DMS 273 (cell line): ENCODE measurements around the gene KIF15.

Experiments used
- DNase-seq: peaks from one replicate; lab custom pipeline; 2025; ENCODE audit not compliant: unreplicated experiment; lab: John Stamatoyannopoulos, UW

The KIF15 gene

GRCh38 chr3:44877333-44877732 lies 115.7 kb downstream of the KIF15 start:
- no peak for DNase-seq

- DNase-seq, result peak; percentile 10
Measured at GRCh38 chr3:44880284-44880683, 118.7 kb downstream of the KIF15 start.

- DNase-seq, result peak; percentile 4
Measured at GRCh38 chr3:44883213-44883955, 121.8 kb downstream of the KIF15 start.

DNA sequence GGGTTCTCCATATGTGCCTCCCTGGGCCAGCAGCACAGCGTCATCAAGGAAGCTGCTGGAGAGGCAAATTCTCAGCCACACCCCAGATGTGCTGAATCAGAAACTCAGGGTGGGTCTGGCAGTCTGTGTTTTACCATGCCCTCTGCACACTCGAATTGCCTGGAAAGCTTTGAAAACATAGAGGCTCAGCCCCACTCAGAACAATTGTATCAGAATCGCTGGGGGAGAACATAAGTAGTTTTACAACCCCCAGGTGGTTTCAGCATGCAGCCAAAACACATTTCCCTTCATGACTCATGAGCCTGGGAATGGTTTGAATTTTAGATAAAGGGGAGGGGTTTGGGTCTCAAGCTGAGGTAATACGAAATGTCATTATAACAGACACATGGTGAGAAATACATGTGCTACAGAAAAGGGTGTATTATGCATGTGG lies 122.4 kb downstream of the KIF15 start:
- peak; percentile 69 for DNase-seq

DNA sequence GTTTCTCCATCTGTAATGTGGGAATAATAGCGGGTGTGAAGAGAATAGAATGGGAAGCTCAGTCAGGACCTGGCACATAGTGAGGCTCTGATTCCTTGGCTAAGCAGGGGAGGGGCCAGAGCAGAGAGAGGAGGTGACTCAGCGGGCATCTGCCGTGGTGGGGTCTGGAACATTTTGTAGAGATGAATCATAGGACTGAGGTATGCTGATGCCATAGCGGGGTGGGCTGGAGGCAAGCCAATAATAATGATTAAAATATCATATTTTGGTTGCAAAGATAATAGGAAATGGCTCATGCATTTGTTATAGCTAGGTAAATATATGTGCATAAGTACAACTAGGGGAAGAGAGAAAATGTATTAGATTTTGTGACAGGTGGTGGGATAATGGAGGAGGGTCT lies 124.0 kb downstream of the KIF15 start:
- DNase-seq, result peak; percentile 58

GRCh38 chr3:44886561-44886960 lies 125.0 kb downstream of the KIF15 start:
- DNase-seq, result peak; percentile 9

DNA sequence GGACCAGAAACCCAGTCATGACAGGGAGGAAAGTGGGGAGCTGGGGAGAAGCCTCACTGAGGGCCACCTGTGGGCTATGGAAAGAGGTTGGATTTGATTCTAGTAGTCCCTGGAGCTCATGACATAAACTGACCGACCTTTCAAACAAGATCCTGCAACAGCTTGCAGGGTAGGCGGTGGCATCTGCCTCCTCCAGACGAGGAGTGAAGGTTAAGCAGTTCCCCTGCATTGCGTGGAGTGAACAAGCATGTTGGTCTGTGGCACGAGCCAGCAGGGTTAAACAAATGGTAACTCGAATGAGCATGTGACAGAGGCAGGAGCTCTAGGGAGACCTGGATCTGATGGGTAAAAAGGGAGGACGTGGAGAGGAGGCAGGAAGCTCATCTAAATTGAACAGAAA lies 125.5 kb downstream of the KIF15 start:
- peak; percentile 44 for DNase-seq

GRCh38 chr3:44890258-44890657 lies 128.7 kb downstream of the KIF15 start:
- no peak for DNase-seq

DNA sequence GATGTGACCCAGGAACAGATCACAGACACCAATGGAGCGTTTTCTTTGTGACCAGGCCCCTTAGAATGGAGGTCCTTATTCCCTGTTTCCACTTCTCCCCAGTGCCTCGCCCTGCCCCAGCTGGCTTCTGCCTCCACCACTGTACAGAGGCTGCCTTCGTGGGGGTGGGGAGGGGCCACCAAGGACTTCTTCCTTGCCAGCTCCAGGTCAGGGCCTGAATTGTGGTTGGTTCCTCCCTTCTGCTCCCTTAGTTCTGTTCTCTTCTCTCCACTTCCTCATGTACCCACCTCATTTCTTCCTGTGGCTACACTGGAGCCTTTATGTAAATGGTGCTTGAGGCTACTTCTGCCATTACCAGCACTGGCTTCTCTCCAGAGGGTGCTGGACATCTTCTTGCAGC lies 129.3 kb downstream of the KIF15 start:
- no peak for DNase-seq

DNA sequence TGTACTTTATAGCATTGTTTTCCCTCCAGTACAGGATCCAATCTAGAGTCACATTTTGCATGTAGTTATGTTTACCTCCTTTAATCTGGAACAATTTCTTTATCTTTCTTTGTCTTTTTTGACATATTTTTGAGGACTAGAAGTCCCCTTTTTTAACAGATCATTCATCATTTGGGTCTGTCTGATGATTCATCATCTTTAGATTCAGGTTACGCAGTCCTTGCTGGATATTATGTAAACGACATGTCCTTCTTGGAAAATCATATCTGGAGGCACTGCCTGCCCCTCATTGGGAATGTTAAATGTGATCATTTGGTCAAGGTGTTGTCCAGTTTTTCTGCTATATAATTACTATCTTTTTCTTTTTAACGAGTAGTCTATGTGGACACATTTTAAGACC lies 131.1 kb downstream of the KIF15 start:
- no peak for DNase-seq

- DNase-seq, result no peak
Measured at GRCh38 chr3:44893097-44893496, 131.5 kb downstream of the KIF15 start.

DNA sequence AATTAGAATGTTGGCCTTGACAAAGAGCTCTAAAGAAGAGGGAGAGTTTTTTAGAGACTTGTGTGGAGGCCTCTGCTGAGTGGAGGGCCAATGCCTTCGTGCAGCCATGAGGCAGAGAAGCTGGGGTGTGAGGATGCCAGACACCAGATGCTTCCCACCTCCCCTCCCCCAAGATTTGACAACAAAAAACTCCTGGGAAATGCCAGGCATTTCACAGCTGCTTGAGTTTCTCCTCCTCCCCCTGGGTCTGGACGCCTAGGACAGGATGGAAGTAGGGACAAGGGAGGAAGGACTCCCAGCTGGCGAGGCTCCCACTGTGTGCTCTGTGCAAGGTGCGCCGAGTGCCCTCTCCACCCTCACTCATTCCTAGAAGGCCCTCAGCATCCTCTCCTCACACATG lies 132.9 kb downstream of the KIF15 start:
- peak; percentile 5 for DNase-seq

GRCh38 chr3:44896440-44896839 lies 134.8 kb downstream of the KIF15 start:
- no peak for DNase-seq

DNA sequence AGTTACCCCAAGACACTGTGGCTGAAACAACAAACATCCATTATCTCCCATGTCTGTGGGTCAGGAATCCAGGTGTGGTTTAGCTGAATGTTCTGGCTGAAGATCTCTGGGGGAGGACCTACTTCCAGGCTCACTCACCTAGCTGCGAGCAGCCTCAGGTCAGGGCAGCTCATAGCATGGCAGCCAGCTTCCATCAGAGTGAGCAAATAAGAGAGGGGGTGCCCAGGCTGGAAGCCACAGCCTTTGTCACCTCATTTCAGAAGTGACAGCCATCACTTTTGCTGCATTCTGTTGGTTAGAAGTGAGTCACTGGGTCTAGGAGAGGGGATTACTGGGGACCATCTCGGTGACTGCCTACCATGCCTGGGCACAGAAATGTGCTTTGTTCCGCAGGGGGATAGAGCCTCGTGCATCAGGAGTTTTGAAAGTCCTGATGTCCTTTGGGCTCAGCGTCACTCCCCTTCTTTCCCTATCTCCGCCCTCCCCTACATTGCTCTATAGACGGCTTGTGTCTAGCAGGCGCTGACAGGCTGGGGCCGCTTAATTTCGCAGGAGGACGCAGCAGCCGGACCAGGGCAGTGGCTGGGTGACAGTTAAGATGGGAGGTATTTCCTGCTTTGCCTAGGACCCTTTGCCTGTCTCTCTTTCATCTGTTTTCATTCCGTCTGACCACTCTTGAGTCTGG lies 138.2 kb downstream of the KIF15 start:
- DNase-seq, result no peak

- no peak for DNase-seq
Measured at GRCh38 chr3:44902628-44903027, 141.0 kb downstream of the KIF15 start.
